ENCODE results near the gene TMEM254.
A peak's percentile ranks its signal among the peaks of the same experiment; 100 is the strongest.
"Not testable (repeated sequence)": the region's sequence is repeated elsewhere in the genome, so short reads cannot be mapped to it uniquely, and the experiment has no call there.

Gene TMEM254

GRCh38 chr10:80078448-80079311 is at the start of gene TMEM254:
TSS of gene TMEM254 (plus strand) at chr10:80078665. CDS start at chr10:80078700, 35 bp downstream.
- peak; percentile 89 for DNase-seq (ENCODE audit: low spot score)

GRCh38 chr10:80029205-80029604 is 49.3 kb upstream of the TMEM254 start:
- DNase-seq (ENCODE audit: low spot score): not testable (repeated sequence)

- DNase-seq (ENCODE audit: low spot score): not testable (repeated sequence)
Measured at GRCh38 chr10:80029865-80030264, 48.6 kb upstream of the TMEM254 start.

- no peak for DNase-seq (ENCODE audit: low spot score)
Measured at GRCh38 chr10:80032503-80032902, 46.0 kb upstream of the TMEM254 start.

- DNase-seq (ENCODE audit: low spot score): not testable (repeated sequence)
Measured at GRCh38 chr10:80034766-80035165, 43.7 kb upstream of the TMEM254 start.

GRCh38 chr10:80035430-80035829 is 43.0 kb upstream of the TMEM254 start:
- DNase-seq (ENCODE audit: low spot score): not testable (repeated sequence)

GRCh38 chr10:80036921-80037500 is 41.5 kb upstream of the TMEM254 start:
- not testable (repeated sequence) for DNase-seq (ENCODE audit: low spot score)

- not testable (repeated sequence) for DNase-seq (ENCODE audit: low spot score)
Measured at GRCh38 chr10:80038226-80038625, 40.2 kb upstream of the TMEM254 start.

GRCh38 chr10:80041162-80041561 is 37.3 kb upstream of the TMEM254 start:
- no peak for DNase-seq (ENCODE audit: low spot score)

- not testable (repeated sequence) for DNase-seq (ENCODE audit: low spot score)
Measured at GRCh38 chr10:80044935-80045334, 33.5 kb upstream of the TMEM254 start.

GRCh38 chr10:80046629-80047441 is 31.6 kb upstream of the TMEM254 start:
- peak; percentile 64 for DNase-seq (ENCODE audit: low spot score)

- DNase-seq (ENCODE audit: low spot score): no peak
Measured at GRCh38 chr10:80050752-80051151, 27.7 kb upstream of the TMEM254 start.

- DNase-seq (ENCODE audit: low spot score): no peak
Measured at GRCh38 chr10:80051993-80052392, 26.5 kb upstream of the TMEM254 start.

GRCh38 chr10:80055760-80056159 is 22.7 kb upstream of the TMEM254 start:
- DNase-seq (ENCODE audit: low spot score): no peak

GRCh38 chr10:80057171-80057570 is 21.3 kb upstream of the TMEM254 start:
- no peak for DNase-seq (ENCODE audit: low spot score)

GRCh38 chr10:80064120-80064886 is 14.2 kb upstream of the TMEM254 start:
- no peak for DNase-seq (ENCODE audit: low spot score)

- DNase-seq (ENCODE audit: low spot score): no peak
Measured at GRCh38 chr10:80066809-80067208, 11.7 kb upstream of the TMEM254 start.

GRCh38 chr10:80067821-80068220 is 10.6 kb upstream of the TMEM254 start:
- DNase-seq (ENCODE audit: low spot score): not testable (repeated sequence)

GRCh38 chr10:80068270-80068669 is 10.2 kb upstream of the TMEM254 start:
- DNase-seq (ENCODE audit: low spot score): no peak

- DNase-seq (ENCODE audit: low spot score): no peak
Measured at GRCh38 chr10:80070057-80070456, 8.4 kb upstream of the TMEM254 start.

GRCh38 chr10:80072584-80072983 is 5.9 kb upstream of the TMEM254 start:
- no peak for DNase-seq (ENCODE audit: low spot score)

- DNase-seq (ENCODE audit: low spot score): no peak
Measured at GRCh38 chr10:80075781-80076180, 2.7 kb upstream of the TMEM254 start.

Data from CD4-positive, alpha-beta T cell treated with Interleukin-6 at 100 ng/mL for 8 hours (primary cell).